Tibial nerve (tissue), 4 donors: ENCODE data around the gene ACOT6. TPM values are rescaled to one million over a fixed set of nuclear protein-coding genes. Genes with fewer than 3 reads are reported as not detected.
"Not testable (repeated sequence)": the region's sequence is repeated elsewhere in the genome, so short reads cannot be mapped to it uniquely, and the experiment has no call there.

Experiments used
- DNase-seq, 2 donors: peaks; one replicate each; pipeline ENCODE4 v3.0.0-alpha.2; 2019; ENCODE audit warnings: low spot score in 2 of 2
- H3K27ac ChIP-seq, 4 donors: fragments of 200-600 bp; sonication (generic) in 3 of 4; one replicate each; pipeline ENCODE4 v1.5.1; 2017 to 2019; ENCODE audit warnings: mild to moderate bottlenecking in 1 of 4
- H3K27me3 ChIP-seq, 2 donors: fragments of 200-600 bp; sonication (generic) in 1 of 2; one replicate each; pipeline versions ENCODE4 v1.5.1 to v1.6.0; 2017 to 2019
- H3K36me3 ChIP-seq, 3 donors: fragments of 200-600 bp; sonication (generic); one replicate each; pipeline ENCODE4 v1.5.1; 2018 to 2019
- H3K4me1 ChIP-seq, 4 donors: fragments of 200-600 bp; sonication (generic) in 3 of 4; one replicate each; pipeline ENCODE4 v1.5.1; 2017 to 2019
- H3K4me3 ChIP-seq, 4 donors: fragments of 200-600 bp; sonication (generic) in 3 of 4; one replicate each; pipeline ENCODE4 v1.5.1; 2017 to 2019; ENCODE audit warnings: mild to moderate bottlenecking in 1 of 4, moderate library complexity in 1 of 4
- H3K9me3 ChIP-seq, 4 donors: fragments of 200-600 bp; sonication (generic) in 3 of 4; one replicate each; pipeline ENCODE4 v1.5.1; 2017 to 2019
- CTCF ChIP-seq, 5 experiments: fragments of 200-600 bp in 3 of 5; fragments of 450-650 bp in 2 of 5; sonication (generic) in 3 of 5; IDR thresholded peaks; one replicate each; pipeline ENCODE4 v1.5.1; 2016 to 2019; ENCODE audit warnings: antibody characterized with exemption in 5 of 5, mild to moderate bottlenecking in 3 of 5, moderate library complexity in 2 of 5
- EP300 ChIP-seq, 2 donors: sonication (generic); formaldehyde crosslinking; IDR thresholded peaks; one replicate each; pipeline ENCODE4 v1.6.1; 2017; ENCODE audit warnings: antibody characterized with exemption in 2 of 2, mild to moderate bottlenecking in 1 of 2
- POLR2A ChIP-seq, 2 donors: fragments of 450-650 bp; IDR thresholded peaks; one replicate each; pipeline ENCODE4 v1.6.1; 2017; ENCODE audit warnings: antibody characterized with exemption in 2 of 2, mild to moderate bottlenecking in 2 of 2, moderate library complexity in 2 of 2
- WGBS, 2 donors: methylation state at CpG; one replicate each; pipeline ENCODE4 v1.1.5; 2018; 5-methylcytosine and 5-hydroxymethylcytosine counted together
- total RNA-seq, 4 donors: library from RNA; depleted of rRNA; stranded (reverse); fragments of >200 nt; gene quantifications; one replicate each; pipeline ENCODE4 v1.1.0, GENCODE V29; 2016

ACOT6 gene
- total RNA-seq, 4 donors from 2014 or later: 0.39 TPM; not detected in 3

DNA sequence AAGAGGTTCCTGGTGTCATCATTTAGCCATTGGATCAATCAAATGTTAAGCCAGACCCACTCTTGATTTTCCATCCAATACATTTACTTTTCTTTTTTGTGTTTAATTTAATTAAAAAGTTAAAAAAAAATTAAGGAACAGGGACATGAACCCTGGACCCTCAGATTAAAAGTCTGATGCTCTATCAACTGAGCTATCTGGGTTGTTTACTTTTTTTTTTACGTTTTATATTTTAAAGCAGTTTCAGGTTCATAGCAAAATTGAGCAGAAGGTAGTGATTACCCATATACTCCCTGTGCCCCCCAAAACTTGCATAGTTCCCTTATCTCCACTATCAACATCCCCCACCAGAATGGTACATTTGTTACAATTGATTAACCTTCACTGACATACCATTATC lies 23.6 kb upstream of the ACOT6 start:
- H3K27ac ChIP-seq: no peak overlapping the region
- no peak overlapping the region for H3K4me3 ChIP-seq
- H3K36me3 ChIP-seq: no peaks in the 10 kb centered on the region
- TF ChIP-seq EP300 (IDR thresholded peaks at IDR 0.05) (no peak), POLR2A (IDR thresholded peaks at IDR 0.05) (no peak), CTCF (IDR thresholded peaks at IDR 0.05) (no peak)
- H3K9me3 ChIP-seq: no peaks in the 10 kb centered on the region
- no peak for DNase-seq
- H3K27me3 ChIP-seq: no peaks in the 10 kb centered on the region
- WGBS, 2 donors: 79 to 86% methylated on average over 1 of the region's 1 CpG
- H3K4me1 ChIP-seq: peaks cover 0 to 11% (median 0%) of the 10 kb centered on the region in 4 donors

- Histone ChIP-seq H3K4me1 (peaks cover 0 to 11% (median 0%) of the 10 kb centered on the region in 4 donors), H3K9me3 (no peaks in the 10 kb centered on the region), H3K4me3 (no peak overlapping the region), H3K27me3 (no peaks in the 10 kb centered on the region), H3K36me3 (no peaks in the 10 kb centered on the region), H3K27ac (no peak overlapping the region)
- TF ChIP-seq EP300 (IDR thresholded peaks at IDR 0.05) (no peak), CTCF (IDR thresholded peaks at IDR 0.05) (no peak), POLR2A (IDR thresholded peaks at IDR 0.05) (no peak)
- no peak for DNase-seq
- WGBS, 2 donors: 87 to 89% methylated on average over 4 of the region's 4 CpGs
Measured at GRCh38 chr14:73589116-73589515, 23.2 kb upstream of the ACOT6 start.

DNA sequence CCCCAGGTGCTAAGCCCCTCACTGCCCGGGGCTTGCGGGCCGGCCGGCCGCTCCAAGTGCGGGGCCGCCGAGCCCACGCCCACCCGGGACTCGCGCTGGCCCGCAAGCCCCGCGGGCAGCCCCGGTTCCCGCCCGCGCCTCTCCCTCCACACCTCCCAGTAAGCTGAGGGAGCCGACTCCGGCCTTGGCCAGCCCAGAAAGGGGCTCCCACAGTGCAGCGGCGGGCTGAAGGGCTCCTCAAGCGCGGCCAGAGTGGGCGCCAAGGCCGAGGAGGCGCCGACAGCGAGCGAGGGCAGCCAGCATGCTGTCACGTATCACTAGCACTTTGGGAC lies 21.7 kb upstream of the ACOT6 start:
- not testable (repeated sequence) for H3K9me3 ChIP-seq

DNA sequence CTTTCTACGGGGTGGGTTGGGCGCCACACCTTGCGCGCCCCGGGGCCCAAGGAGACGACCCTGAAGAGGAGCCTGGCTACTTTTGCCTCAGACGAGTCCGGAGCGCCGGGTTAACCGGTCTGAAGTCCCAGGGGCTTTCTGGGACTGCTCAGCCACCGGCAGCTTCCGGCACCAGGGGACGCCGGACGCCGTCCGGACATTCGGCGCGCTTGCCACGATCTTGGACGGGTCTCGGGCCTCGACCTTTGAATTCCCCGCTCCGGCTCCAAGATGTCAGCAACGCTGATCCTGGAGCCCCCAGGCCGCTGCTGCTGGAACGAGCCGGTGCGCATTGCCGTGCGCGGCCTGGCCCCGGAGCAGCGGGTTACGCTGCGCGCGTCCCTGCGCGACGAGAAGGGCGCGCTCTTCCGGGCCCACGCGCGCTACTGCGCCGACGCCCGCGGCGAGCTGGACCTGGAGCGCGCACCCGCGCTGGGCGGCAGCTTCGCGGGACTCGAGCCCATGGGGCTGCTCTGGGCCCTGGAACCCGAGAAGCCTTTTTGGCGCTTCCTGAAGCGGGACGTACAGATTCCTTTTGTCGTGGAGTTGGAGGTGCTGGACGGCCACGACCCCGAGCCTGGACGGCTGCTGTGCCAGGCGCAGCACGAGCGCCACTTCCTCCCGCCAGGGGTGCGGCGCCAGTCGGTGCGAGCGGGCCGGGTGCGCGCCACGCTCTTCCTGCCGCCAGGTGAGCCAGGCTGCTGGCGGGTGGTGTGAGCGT lies 20.4 kb upstream of the ACOT6 start, which contains the start of gene ACOT4:
Gene ACOT4 (plus strand): TSS at position 184 of the 760 bp plus-strand sequence. CDS start 87 bp downstream, at position 271.
- WGBS, 2 donors: 4 to 8% methylated on average over 33 to 77 of the region's 89 CpGs
- Histone ChIP-seq H3K27me3 (no peaks in the 10 kb centered on the region), H3K27ac (peak within 1 kb of the TSS in 1 of 4 donors; percentile 71), H3K4me1 (peaks cover 0 to 11% (median 0%) of the 10 kb centered on the region in 4 donors), H3K9me3 (no peaks in the 10 kb centered on the region), H3K36me3 (no peaks in the 10 kb centered on the region), H3K4me3 (peak within 1 kb of the TSS; percentile 33 to 60 (median 48))
- TF ChIP-seq CTCF (IDR thresholded peaks at IDR 0.05) (peak in 2 of 5 experiments; percentile 9 to 31), EP300 (IDR thresholded peaks at IDR 0.05) (no peak)
- no peak for DNase-seq

More for the DNA sequence above, 21.7 kb upstream of the ACOT6 start:
- DNase-seq, H3K27ac ChIP-seq, H3K36me3 ChIP-seq, H3K4me3 ChIP-seq, H3K27me3 ChIP-seq: not testable (repeated sequence)
- 95 to 96% methylated on average over 27 to 31 of the region's 32 CpGs for WGBS, 2 donors
- H3K4me1 ChIP-seq: peaks cover 0 to 11% (median 0%) of the 10 kb centered on the region in 4 donors

- peaks cover 0 to 11% (median 0%) of the 10 kb centered on the region in 4 donors for H3K4me1 ChIP-seq
- WGBS, 2 donors: 90 to 93% methylated on average over 9 of the region's 9 CpGs
Measured at GRCh38 chr14:73594491-73594890, 17.8 kb upstream of the ACOT6 start.

More at GRCh38 chr14:73594491-73594890, 17.8 kb upstream of the ACOT6 start:
- H3K27me3 ChIP-seq: no peaks in the 10 kb centered on the region
- H3K36me3 ChIP-seq: no peaks in the 10 kb centered on the region
- DNase-seq: no peak
- no peak overlapping the region for H3K4me3 ChIP-seq
- no peak for TF ChIP-seq CTCF (IDR thresholded peaks at IDR 0.05)
- TF ChIP-seq EP300 (IDR thresholded peaks at IDR 0.05): no peak
- no peak for TF ChIP-seq POLR2A (IDR thresholded peaks at IDR 0.05)
- no peaks in the 10 kb centered on the region for H3K9me3 ChIP-seq
- H3K27ac ChIP-seq: no peak overlapping the region
